ENCODE measurements around the gene AEBP2.
"Not testable (repeated sequence)": the region's sequence is repeated elsewhere in the genome, so short reads cannot be mapped to it uniquely, and the experiment has no call there.

GRCh38 chr12:19429491-19429890 lies 9.8 kb upstream of the AEBP2 start:
- TF ChIP-seq, protein P1, sequence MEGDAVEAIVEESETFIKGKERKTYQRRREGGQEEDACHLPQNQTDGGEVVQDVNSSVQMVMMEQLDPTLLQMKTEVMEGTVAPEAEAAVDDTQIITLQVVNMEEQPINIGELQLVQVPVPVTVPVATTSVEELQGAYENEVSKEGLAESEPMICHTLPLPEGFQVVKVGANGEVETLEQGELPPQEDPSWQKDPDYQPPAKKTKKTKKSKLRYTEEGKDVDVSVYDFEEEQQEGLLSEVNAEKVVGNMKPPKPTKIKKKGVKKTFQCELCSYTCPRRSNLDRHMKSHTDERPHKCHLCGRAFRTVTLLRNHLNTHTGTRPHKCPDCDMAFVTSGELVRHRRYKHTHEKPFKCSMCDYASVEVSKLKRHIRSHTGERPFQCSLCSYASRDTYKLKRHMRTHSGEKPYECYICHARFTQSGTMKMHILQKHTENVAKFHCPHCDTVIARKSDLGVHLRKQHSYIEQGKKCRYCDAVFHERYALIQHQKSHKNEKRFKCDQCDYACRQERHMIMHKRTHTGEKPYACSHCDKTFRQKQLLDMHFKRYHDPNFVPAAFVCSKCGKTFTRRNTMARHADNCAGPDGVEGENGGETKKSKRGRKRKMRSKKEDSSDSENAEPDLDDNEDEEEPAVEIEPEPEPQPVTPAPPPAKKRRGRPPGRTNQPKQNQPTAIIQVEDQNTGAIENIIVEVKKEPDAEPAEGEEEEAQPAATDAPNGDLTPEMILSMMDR (IDR thresholded peaks at IDR 0.05), result not testable (repeated sequence)
- TF ChIP-seq POLR2A (IDR thresholded peaks at IDR 0.05), result not testable (repeated sequence)

Data from testis (tissue), 2 donors.